ENCODE results near the gene ASXL1.

The ASXL1 gene

GRCh38 chr20:32468313-32468640 is 110.1 kb downstream of the ASXL1 start:
- no peak for DNase-seq

DNA sequence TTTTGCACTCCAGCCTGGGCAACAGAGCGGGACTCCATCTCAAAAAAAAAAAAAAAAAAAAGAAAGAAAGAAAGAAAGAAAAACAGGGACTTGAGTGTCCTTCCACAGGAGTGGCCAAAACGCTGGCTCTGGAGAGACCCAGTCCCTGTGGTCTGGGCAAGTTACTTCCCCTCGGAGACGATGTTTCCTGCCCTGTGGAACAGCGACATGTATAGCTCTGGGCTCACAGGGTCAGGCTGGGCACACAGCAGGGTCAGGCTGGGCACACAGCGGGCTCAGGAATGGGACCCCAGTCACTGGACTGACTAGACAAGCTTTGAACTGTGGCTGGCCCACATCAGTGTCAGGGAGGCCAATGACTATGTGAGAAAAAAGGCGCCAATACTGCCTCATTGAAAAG is 110.7 kb downstream of the ASXL1 start:
- DNase-seq = no peak

DNA sequence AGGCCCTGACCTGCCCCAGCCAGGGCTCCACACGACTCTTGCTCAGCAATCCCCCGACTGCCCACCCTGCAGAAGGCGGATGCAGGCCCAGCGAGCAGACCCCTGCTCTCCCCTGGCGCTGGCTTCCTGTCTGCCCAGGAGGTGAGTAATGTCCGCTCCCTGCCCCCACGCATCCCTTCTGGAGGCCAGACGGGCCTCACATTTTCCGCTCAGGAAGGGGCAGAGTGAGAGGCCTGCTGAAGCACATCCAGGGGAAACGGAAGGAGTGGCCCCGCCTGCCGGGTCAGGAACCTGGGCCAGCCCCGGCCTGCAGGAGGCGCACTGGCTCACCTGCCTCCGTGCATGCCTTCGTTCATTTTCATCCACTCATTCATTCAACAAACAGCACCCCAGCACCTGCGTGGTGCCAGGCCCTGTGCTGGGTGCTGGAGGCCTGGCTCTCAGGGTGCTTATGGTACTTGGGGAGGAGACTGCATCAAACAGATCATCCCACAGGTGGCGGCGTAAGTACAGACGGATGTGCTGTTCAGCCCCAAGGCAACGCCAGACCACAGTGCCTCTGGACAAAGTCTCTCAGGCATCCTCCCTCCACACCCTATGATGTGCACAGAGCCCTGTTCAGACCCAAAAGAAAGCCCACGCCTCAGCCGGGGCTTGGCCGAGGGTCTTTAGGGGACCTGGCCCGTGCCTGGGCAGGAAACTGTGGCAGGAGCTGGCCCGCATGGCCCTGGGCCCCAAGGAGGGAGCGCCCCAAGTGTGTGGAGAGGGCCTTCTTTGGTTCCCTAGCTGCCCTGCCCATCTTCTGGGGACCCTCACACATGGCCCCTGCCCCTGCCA is 112.1 kb downstream of the ASXL1 start:
- no peak for DNase-seq

DNA sequence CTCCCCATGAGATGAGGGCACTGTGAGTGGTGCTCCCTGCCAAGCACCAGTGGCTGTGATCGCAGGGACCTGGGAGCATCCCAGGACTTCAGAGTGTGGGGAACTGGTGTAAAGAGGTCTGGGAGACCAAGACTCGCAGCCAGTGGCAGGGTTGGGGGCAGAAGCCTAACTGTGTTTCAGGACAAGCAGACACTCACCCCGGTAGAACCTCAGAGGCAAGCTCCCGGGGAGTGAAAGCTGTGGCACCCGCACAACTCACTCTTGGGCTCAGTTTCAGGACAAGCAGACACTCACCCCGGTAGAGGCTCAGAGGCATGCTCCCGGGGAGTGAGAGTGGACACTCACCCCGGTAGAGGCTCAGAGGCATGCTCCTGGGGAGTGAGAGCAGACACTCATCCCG is 112.8 kb downstream of the ASXL1 start:
- no peak for DNase-seq

DNA sequence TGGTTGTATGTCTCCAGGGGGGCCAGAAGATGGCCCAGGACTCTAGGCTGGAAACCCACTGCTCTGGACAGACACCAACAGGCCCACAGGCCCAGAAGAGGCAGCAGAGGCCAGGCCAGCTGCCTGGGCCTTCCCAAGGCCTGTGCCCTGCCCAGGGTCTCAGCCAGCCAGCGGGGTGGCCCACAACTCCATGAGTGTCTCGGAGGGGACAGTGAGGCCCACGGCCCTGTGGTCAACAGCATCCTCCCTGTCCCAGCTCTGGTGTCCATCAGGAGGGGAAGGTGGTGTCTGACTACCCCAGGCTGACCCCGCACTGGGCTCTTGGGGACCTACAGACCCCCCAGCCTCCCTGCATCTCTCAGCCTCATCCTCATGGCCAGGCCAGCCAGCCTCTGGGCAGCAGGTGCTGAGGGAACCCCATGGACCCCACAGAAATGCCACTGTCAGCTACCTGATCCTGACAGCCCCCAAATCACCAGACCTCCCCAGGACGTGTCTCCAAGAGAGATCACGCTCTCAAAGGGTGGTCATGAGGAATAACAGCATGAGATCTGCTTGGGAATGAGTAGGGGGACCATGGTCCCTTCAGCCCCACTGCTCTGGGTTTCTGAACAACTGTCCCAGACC is 114.6 kb downstream of the ASXL1 start:
- no peak for DNase-seq

DNA sequence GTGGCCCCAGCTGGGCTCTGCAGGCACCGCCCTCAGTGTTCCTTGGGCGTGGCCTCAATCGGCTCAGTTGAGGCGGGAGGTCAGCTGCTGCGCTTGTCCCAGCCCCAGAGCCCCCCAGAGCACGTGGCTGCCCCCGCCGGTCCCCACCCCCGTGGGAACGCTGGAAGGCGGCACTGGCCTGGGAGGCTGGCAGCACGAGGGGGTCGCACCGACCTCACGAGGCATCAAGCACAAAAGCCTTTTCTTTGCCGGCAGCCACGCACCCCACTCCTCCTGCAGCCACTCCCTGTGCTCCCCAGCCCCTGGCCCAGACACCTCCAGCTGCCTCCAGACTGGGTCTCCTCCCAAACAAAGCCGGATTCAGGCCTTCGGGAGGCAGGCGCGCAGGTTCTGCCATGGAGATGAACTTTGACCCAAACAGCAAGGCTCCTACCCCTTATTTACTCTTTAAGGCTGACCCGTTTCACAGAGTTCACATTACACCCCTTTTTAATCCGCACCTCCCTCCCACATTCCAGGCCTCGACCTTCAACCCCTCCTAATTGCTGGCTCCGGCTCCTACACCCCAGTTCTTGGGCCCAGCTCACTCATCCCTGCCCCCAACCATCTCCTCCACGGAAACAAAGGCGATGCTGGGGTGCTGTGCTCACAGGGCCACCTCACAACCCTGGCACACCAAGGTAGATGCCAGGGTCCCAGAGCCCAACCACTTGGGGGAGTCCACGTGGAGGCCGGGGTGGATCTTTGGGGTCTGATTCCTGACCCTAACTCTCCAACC is 115.3 kb downstream of the ASXL1 start:
- DNase-seq = no peak

- DNase-seq = no peak
Measured at GRCh38 chr20:32474009-32474716, 116.0 kb downstream of the ASXL1 start.

GRCh38 chr20:32474717-32474966 is 116.5 kb downstream of the ASXL1 start:
- DNase-seq = no peak

DNA sequence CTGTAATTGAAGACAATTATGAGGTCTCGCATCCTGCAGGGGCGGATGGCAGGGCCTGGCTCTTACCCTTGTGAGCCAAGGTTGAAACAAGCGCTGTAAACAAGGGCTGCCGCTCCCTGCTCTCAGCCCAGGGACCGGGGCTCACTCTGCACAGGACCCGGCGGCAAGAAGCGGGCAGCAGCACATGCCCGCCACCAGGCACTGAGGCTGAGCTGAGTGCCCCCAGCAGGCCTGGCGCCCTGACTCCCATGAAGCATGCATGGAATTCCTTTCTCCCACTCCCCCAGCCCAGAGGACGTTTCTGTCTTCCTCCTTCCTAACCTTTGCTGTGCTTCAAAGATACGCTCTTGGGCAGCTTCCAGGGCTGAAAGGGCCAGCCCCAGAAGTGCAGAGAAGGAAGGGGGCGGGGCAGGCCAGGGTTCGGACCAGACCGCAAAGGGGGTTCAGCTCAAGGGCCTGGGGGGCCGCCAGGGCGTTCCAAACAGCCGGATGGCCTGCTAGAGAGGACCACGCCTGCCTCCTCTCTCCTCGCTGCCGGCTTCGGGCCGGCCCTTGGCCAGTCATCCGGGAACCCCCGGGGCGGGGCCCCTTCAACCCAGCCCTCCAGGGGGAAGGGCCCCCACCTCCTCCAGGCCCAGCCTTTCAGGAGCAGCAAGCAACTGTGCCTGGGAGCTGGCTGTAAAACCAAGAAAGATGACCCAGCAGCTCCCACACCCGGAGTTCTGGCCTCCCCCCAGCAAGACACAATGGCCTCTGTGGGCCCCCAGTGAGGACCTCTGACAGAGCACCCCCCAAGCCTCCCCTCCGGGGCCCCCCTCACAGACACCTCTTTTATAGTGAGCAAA is 117.1 kb downstream of the ASXL1 start:
- no peak for DNase-seq

- DNase-seq = no peak
Measured at GRCh38 chr20:32476684-32477593, 118.8 kb downstream of the ASXL1 start.

- DNase-seq = no peak
Measured at GRCh38 chr20:32477594-32478512, 119.7 kb downstream of the ASXL1 start.

- no peak for DNase-seq
Measured at GRCh38 chr20:32478576-32478975, 120.4 kb downstream of the ASXL1 start.

GRCh38 chr20:32479012-32479411 is 120.9 kb downstream of the ASXL1 start:
- DNase-seq = no peak

DNA sequence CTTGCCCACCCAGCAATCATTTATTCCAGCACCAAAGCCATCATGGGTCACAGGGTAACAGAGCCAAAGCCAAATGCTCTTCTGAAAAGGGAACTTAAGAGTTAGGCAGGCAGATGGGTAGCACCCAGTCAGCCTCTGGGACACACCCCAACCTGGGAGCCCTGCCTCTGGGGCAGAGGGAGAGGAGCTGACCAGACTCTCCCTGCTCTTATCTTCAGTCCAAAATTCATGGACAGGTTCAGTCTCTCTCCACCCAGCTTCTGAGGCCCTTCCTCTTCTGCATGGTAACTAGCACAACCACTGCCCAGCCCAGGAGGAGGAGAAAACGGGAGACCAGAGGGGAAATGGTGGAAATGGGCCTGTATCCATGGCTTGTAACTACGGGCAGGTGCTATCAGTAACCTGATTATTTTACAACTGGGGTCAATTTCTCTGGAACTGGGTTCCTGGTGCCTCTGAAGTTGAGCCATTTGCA is 121.6 kb downstream of the ASXL1 start:
- DNase-seq = no peak

GRCh38 chr20:32480371-32481241 is 122.5 kb downstream of the ASXL1 start:
- no peak for DNase-seq

DNA sequence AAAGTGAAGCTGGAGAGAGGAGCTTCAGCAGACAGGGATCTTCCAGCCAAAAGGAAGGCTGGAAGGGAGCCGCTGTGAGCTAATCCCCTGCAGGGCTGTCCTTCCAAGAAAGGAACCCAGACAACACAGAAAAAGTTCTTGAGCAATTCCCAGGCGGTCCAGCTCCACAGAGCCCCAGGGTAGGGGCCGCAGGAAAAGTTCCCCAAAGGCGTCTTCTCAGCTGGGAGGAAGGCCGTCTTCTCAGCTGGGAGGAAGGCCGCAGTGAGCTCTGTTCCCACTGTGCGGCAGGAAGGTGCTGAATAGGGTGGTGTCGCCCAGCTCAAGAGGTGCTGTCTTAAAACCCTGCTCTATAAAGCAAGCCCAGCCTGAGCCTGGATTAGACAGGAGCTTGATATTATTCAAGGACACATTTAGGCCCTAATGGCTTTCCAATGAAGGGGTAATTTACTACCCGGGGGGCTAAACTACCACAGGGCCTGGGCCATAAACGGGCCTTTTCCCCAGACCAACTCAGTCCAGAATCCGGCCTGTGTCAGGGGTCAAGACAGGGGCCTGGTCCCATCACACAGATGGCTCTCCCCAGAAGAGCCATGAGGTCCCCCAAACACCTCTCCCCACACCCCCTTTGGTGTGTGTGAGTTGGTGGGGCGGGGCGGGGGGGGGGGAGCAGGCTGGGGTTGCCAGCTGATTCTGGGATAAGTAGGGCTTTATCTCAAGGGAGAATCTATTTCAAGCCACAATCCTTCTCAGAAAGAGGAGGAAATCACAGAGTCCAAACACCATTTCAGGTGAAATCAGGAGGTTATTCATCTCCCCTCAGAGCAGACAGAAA is 123.4 kb downstream of the ASXL1 start:
- DNase-seq = no peak

- DNase-seq = no peak
Measured at GRCh38 chr20:32482143-32482441, 124.0 kb downstream of the ASXL1 start.

DNA sequence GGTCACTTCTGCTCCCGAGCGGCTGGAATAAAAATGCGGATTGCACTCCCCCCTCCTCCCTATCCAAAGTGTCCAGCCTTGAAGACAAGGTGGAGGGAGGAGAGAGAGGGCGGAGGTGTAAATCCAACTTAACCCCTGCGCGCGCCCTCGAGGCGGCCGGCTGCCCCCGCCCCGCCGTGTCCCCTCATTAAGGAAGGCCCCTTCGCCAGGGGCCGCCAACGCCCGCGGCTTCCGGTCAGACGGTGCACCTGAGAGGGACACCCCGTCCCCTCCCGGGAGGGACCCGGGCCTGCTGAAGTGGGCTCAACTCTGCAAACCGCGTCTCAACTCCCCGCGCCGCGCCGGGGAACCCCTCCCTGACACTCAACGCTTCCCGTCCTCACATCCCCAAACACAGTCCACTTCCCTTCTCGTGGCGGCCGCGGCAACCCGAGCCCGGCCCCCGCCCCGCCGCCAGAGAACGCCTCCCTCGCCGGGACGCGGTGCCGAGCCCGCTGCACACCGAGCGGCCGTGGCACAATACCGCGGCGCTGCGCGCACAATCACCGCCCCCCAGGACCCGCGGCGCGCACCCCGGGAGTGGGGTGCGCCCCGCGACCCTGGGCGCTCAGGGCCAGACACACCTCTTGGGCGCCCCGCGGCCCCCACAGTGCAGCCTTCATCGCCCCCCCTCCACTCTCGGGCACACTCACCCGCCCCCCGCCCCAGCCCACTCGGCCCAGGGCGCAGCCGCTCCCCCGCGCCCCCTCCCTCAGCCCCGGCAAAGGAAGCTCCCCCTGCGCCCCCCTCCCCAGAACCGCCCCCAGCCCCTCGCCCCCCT is 124.5 kb downstream of the ASXL1 start:
- DNase-seq = no peak
